Measurements from ENCODE around the gene TSHZ2. TPM values are rescaled to one million over a fixed set of nuclear protein-coding genes. Genes with fewer than 3 reads are reported as not detected.

Gene TSHZ2
- total RNA-seq, 1 donor from 2014 or later: 22.9 TPM

DNA sequence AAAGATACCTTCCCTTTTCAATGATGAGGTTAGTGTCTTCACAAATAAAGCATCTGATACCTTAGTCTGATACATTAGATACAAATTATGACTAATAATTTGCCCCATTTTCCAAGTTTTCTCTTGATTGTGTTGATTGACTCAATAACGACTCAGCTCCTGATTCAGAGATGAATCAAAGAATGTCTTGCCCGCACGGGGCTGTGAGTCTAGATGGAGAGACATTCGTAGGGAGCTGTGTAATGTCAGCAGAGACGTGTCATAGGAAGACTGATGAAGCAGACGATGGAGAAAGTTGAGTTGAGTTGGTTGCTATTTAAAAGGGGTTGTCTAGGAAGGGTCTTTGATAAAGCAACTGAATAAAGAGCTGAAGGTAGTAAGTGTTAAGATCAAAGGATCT is 78.2 kb downstream of the TSHZ2 start:
- no peak for DNase-seq (ENCODE audit: low spot score, unreplicated experiment)
- H3K27ac Mint-ChIP-seq: no peak overlapping the region
- H3K4me1 Mint-ChIP-seq (ENCODE audit: low read depth): peaks cover under 1% of the 10 kb centered on the region
- TF ChIP-seq, protein P1, sequence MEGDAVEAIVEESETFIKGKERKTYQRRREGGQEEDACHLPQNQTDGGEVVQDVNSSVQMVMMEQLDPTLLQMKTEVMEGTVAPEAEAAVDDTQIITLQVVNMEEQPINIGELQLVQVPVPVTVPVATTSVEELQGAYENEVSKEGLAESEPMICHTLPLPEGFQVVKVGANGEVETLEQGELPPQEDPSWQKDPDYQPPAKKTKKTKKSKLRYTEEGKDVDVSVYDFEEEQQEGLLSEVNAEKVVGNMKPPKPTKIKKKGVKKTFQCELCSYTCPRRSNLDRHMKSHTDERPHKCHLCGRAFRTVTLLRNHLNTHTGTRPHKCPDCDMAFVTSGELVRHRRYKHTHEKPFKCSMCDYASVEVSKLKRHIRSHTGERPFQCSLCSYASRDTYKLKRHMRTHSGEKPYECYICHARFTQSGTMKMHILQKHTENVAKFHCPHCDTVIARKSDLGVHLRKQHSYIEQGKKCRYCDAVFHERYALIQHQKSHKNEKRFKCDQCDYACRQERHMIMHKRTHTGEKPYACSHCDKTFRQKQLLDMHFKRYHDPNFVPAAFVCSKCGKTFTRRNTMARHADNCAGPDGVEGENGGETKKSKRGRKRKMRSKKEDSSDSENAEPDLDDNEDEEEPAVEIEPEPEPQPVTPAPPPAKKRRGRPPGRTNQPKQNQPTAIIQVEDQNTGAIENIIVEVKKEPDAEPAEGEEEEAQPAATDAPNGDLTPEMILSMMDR (IDR thresholded peaks at IDR 0.05; ENCODE audit: unreplicated experiment): no peak
- H3K36me3 Mint-ChIP-seq (ENCODE audit: insufficient read depth): peaks cover 10% of the 10 kb centered on the region
- no peak overlapping the region for H3K4me3 Mint-ChIP-seq (ENCODE audit: low read depth)
- peaks cover 7% of the 10 kb centered on the region for H3K9me3 Mint-ChIP-seq (ENCODE audit: low read depth)
- H3K27me3 Mint-ChIP-seq: no peaks in the 10 kb centered on the region

DNA sequence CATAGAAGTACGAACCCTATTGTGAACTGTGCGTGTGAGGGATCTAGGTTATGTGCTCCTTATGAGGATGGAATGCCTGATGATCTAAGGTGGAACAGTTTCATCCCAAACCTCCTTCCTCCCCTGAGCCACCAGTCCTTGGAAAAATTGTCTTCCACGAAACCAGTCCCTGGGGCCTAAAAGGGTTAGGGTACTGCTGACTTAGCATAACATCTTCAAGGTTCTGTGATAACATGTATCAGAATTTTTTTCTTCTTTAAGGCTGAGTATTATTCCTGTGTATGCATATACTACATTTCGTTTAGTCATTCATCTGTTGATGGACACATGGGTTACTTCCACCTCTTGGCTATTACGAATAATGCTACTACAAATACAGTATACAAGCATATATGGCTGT is 80.2 kb downstream of the TSHZ2 start:
- H3K36me3 Mint-ChIP-seq (ENCODE audit: insufficient read depth): peaks cover 8% of the 10 kb centered on the region
- H3K4me1 Mint-ChIP-seq (ENCODE audit: low read depth): peaks cover 11% of the 10 kb centered on the region
- TF ChIP-seq, protein P1 (IDR thresholded peaks at IDR 0.05; ENCODE audit: unreplicated experiment): no peak
- peaks cover 5% of the 10 kb centered on the region for H3K9me3 Mint-ChIP-seq (ENCODE audit: low read depth)
- H3K27me3 Mint-ChIP-seq: no peaks in the 10 kb centered on the region
- no peak overlapping the region for H3K4me3 Mint-ChIP-seq (ENCODE audit: low read depth)
- no peak for DNase-seq (ENCODE audit: low spot score, unreplicated experiment)
- H3K27ac Mint-ChIP-seq: no peak overlapping the region

DNA sequence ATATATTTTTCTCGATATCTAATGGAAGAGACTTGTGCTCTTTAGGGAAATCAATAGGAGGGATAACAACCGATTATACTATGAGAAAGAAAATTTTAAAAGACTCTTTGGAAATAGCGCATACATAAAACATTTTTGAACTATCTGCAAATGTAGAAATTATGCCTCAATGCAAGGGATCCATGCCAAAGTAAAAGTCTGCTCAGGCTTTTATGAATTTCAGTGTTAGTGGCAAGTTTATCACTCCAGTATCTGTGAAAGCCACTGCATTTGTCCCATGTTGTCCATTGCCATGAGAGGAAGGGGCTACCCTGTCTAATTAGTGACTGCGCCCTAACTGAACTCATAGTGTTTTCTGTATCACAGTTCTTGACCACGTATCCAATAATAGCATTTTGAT is 81.4 kb downstream of the TSHZ2 start:
- H3K27ac Mint-ChIP-seq: no peak overlapping the region
- peaks cover 5% of the 10 kb centered on the region for H3K36me3 Mint-ChIP-seq (ENCODE audit: insufficient read depth)
- H3K27me3 Mint-ChIP-seq: no peaks in the 10 kb centered on the region
- H3K9me3 Mint-ChIP-seq (ENCODE audit: low read depth): peaks cover 3% of the 10 kb centered on the region
- no peak overlapping the region for H3K4me3 Mint-ChIP-seq (ENCODE audit: low read depth)
- TF ChIP-seq, protein P1 (IDR thresholded peaks at IDR 0.05; ENCODE audit: unreplicated experiment): no peak
- DNase-seq (ENCODE audit: low spot score, unreplicated experiment): no peak
- H3K4me1 Mint-ChIP-seq (ENCODE audit: low read depth): peaks cover 11% of the 10 kb centered on the region

DNA sequence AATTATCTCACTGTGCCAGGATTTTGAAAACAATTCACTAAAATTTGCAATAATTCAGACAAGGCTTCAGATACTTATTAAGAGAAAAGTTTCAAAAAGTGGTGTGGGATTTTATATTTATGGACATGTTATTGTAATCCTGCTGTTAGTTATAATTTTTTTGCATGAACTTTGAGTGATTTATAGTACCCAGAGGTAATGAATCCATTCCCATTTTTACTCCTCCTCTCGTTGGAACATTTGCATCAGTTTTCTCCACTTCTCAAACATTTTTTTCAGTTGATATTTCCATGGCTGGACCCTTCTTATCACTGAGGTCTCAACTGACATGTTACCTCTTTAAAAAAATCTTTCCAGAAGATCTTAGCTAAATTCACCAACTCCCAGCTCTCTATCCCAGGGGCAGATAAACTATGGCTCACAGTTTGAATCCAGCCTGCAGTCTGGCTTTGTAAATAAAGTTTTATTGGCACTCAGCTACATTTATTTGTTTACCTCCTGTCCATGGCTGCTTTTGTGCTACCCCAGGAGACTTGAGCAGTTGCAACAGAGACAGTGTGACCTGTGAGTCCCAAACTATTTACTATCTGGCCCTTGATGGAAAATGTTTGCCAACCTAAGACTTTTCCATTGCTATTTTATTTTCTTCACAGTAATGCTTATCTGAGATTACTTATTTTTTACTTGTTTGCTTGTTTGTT is 83.4 kb downstream of the TSHZ2 start:
- peaks cover 5% of the 10 kb centered on the region for H3K36me3 Mint-ChIP-seq (ENCODE audit: insufficient read depth)
- no peak overlapping the region for H3K4me3 Mint-ChIP-seq (ENCODE audit: low read depth)
- TF ChIP-seq, protein P1 (IDR thresholded peaks at IDR 0.05; ENCODE audit: unreplicated experiment): no peak
- H3K27me3 Mint-ChIP-seq: no peaks in the 10 kb centered on the region
- H3K27ac Mint-ChIP-seq: peak overlapping the region; percentile 28
- DNase-seq (ENCODE audit: low spot score, unreplicated experiment): no peak
- peaks cover 3% of the 10 kb centered on the region for H3K9me3 Mint-ChIP-seq (ENCODE audit: low read depth)
- H3K4me1 Mint-ChIP-seq (ENCODE audit: low read depth): peaks cover 13% of the 10 kb centered on the region

DNA sequence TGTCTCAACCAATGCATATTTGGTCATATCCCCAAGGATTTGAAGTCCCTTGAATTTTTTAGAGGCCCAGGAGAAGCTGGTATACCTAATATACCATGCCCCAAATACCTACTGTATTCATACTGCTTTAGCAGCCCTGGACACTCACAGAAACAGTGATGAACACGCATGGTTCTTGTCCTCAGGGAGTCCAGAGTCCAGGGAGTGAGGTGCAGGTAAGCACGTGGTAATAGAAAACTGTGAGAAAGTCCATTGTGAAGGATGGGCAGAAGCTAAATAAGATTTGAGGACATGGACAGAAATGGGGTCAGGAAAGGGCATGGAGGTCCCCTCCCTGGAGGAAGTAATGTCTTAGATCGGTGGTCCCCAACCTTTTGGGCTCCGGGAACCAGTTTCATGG is 85.4 kb downstream of the TSHZ2 start:
- no peaks in the 10 kb centered on the region for H3K9me3 Mint-ChIP-seq (ENCODE audit: low read depth)

More for the DNA sequence above, 85.4 kb downstream of the TSHZ2 start:
- TF ChIP-seq, protein P1 (IDR thresholded peaks at IDR 0.05; ENCODE audit: unreplicated experiment): no peak
- peaks cover 2% of the 10 kb centered on the region for H3K36me3 Mint-ChIP-seq (ENCODE audit: insufficient read depth)
- H3K4me1 Mint-ChIP-seq (ENCODE audit: low read depth): peaks cover 13% of the 10 kb centered on the region
- H3K27ac Mint-ChIP-seq: no peak overlapping the region
- no peak overlapping the region for H3K4me3 Mint-ChIP-seq (ENCODE audit: low read depth)
- DNase-seq (ENCODE audit: low spot score, unreplicated experiment): no peak
- H3K27me3 Mint-ChIP-seq: no peaks in the 10 kb centered on the region

All from progenitor cell of endocrine pancreas (in vitro differentiated cells).